Measurements from ENCODE around the gene NID1. TPM values are rescaled to one million over a fixed set of nuclear protein-coding genes. Genes with fewer than 3 reads are reported as not detected.

NID1 gene
- total RNA-seq, 1 experiment from 2014 or later: 19.2 TPM

GRCh38 chr1:236069796-236070195, 4.9 kb upstream of the NID1 start (continued):
- TF ChIP-seq ELF4 (CRISPR knock-in tag; IDR thresholded peaks at IDR 0.05; ENCODE audit: low read depth) (no peak), JAZF1 (CRISPR knock-in tag; IDR thresholded peaks at IDR 0.05) (no peak), ZSCAN18 (CRISPR knock-in tag; IDR thresholded peaks at IDR 0.05) (no peak), ESRRA (CRISPR knock-in tag; IDR thresholded peaks at IDR 0.05; ENCODE audit: borderline replicate concordance) (no peak), ZNF396 (CRISPR knock-in tag; IDR thresholded peaks at IDR 0.05; ENCODE audit: borderline replicate concordance) (no peak), USF2 (CRISPR knock-in tag; IDR thresholded peaks at IDR 0.05) (no peak)
- TF ChIP-seq, protein P1, sequence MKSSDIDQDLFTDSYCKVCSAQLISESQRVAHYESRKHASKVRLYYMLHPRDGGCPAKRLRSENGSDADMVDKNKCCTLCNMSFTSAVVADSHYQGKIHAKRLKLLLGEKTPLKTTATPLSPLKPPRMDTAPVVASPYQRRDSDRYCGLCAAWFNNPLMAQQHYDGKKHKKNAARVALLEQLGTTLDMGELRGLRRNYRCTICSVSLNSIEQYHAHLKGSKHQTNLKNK (CRISPR knock-in tag; IDR thresholded peaks at IDR 0.05): no peak
- TF ChIP-seq, protein P2, sequence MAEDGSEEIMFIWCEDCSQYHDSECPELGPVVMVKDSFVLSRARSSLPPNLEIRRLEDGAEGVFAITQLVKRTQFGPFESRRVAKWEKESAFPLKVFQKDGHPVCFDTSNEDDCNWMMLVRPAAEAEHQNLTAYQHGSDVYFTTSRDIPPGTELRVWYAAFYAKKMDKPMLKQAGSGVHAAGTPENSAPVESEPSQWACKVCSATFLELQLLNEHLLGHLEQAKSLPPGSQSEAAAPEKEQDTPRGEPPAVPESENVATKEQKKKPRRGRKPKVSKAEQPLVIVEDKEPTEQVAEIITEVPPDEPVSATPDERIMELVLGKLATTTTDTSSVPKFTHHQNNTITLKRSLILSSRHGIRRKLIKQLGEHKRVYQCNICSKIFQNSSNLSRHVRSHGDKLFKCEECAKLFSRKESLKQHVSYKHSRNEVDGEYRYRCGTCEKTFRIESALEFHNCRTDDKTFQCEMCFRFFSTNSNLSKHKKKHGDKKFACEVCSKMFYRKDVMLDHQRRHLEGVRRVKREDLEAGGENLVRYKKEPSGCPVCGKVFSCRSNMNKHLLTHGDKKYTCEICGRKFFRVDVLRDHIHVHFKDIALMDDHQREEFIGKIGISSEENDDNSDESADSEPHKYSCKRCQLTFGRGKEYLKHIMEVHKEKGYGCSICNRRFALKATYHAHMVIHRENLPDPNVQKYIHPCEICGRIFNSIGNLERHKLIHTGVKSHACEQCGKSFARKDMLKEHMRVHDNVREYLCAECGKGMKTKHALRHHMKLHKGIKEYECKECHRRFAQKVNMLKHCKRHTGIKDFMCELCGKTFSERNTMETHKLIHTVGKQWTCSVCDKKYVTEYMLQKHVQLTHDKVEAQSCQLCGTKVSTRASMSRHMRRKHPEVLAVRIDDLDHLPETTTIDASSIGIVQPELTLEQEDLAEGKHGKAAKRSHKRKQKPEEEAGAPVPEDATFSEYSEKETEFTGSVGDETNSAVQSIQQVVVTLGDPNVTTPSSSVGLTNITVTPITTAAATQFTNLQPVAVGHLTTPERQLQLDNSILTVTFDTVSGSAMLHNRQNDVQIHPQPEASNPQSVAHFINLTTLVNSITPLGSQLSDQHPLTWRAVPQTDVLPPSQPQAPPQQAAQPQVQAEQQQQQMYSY (CRISPR knock-in tag; IDR thresholded peaks at IDR 0.05): no peak

GRCh38 chr1:236067854-236068454, 3.1 kb upstream of the NID1 start:
- ATAC-seq (no peak), DNase-seq (ENCODE audit: low spot score) (no peak)
- peaks cover 2% of the 10 kb centered on the region for H3K36me3 Mint-ChIP-seq
- H3K4me1 Mint-ChIP-seq: peaks cover 18% of the 10 kb centered on the region
- no peak overlapping the region for H3K27ac Mint-ChIP-seq
- H3K4me3 Mint-ChIP-seq: no peak overlapping the region
- POLR2A ChIA-PET: no interaction called here
- peaks cover 36% of the 10 kb centered on the region for H3K27me3 Mint-ChIP-seq (ENCODE audit: low read depth)
- peaks cover 23% of the 10 kb centered on the region for H3K9me3 Mint-ChIP-seq
- CTCF ChIA-PET: no interaction called here
- TF ChIP-seq ZNF219 (CRISPR knock-in tag; IDR thresholded peaks at IDR 0.05; ENCODE audit: borderline replicate concordance) (no peak), RORB (CRISPR knock-in tag; IDR thresholded peaks at IDR 0.05) (no peak), NFATC4 (CRISPR knock-in tag; IDR thresholded peaks at IDR 0.05) (no peak), ATF3 (CRISPR knock-in tag; conservative IDR thresholded peaks at IDR 0.05) (no peak), GRHL2 (CRISPR knock-in tag; IDR thresholded peaks at IDR 0.05; ENCODE audit: insufficient replicate concordance, severe bottlenecking) (no peak), PREB (CRISPR knock-in tag; IDR thresholded peaks at IDR 0.05; ENCODE audit: borderline replicate concordance) (no peak), JUN (CRISPR knock-in tag; IDR thresholded peaks at IDR 0.05) (no peak), TP53 (CRISPR knock-in tag; IDR thresholded peaks at IDR 0.05) (no peak), ZNF232 (CRISPR knock-in tag; IDR thresholded peaks at IDR 0.05) (no peak), JAZF1 (CRISPR knock-in tag; IDR thresholded peaks at IDR 0.05) (no peak)
- TF ChIP-seq, protein P3, sequence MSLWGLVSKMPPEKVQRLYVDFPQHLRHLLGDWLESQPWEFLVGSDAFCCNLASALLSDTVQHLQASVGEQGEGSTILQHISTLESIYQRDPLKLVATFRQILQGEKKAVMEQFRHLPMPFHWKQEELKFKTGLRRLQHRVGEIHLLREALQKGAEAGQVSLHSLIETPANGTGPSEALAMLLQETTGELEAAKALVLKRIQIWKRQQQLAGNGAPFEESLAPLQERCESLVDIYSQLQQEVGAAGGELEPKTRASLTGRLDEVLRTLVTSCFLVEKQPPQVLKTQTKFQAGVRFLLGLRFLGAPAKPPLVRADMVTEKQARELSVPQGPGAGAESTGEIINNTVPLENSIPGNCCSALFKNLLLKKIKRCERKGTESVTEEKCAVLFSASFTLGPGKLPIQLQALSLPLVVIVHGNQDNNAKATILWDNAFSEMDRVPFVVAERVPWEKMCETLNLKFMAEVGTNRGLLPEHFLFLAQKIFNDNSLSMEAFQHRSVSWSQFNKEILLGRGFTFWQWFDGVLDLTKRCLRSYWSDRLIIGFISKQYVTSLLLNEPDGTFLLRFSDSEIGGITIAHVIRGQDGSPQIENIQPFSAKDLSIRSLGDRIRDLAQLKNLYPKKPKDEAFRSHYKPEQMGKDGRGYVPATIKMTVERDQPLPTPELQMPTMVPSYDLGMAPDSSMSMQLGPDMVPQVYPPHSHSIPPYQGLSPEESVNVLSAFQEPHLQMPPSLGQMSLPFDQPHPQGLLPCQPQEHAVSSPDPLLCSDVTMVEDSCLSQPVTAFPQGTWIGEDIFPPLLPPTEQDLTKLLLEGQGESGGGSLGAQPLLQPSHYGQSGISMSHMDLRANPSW (CRISPR knock-in tag; conservative IDR thresholded peaks at IDR 0.05; ENCODE audit: low read depth): no peak
- TF ChIP-seq, protein P2 (CRISPR knock-in tag; IDR thresholded peaks at IDR 0.05): no peak
